DMS53 treated with DMSO at 0.1 percent for 48 hours (cell line): ENCODE data around the gene CDCA3.

Experiments used
- DNase-seq: peaks from one replicate; lab custom pipeline; 2025; ENCODE audit not compliant: unreplicated experiment; lab: John Stamatoyannopoulos, UW

Gene CDCA3

DNA sequence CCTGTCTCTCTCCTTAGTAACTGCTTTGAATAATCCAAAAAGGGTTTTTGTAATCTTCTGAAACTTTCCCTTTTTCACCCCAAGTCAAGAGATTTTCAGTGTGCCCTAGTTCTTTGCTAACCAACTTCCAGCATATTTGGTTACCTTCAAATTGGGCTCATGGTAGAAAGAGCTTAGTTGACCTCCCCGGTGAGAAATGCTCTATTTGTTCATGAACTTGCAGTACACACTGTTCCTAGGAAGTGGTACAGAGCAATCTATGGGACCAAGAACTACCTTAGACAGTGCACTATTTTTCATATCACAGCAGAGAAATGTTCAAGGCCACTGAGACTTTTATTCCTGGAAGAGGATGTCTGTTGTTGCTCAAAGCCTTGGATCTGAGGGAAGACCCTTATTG lies 2.5 kb upstream of the CDCA3 start:
- DNase-seq, result no peak

DNA sequence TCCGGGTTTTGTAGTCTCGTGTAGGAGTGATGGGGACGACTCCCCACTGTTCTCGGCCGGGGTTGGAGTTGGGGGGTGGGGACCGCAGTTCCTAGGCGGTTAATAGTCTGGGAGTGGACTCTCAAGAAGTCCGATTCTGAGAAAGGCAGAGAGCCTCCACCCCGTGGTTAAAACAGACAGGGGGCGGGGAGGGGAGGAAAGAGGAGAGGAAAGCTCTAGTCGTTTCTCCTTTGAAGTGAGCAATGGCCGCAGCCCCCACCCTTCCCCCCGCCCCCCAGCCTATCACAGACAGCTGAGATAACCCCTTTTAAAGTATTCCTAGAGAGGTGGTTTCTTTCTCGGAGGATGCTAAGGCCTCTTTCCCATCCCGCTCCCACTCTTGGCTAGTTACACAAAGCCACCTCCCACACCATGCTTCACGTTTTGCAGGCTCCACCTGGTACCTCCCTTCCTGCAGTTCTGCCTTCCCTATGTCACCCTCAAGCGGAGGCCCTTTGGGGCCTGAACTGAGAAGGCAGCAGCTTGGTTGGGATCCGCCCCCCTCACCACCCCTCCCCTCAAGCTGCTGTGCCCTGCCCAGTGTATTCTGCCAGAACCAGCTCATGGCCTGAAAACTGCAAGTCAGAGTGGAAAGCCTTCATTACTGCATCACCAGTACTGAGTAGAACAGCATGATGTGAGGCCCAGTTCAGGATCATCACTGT lies 1.7 kb upstream of the CDCA3 start:
- DNase-seq, result peak; percentile 52

DNA sequence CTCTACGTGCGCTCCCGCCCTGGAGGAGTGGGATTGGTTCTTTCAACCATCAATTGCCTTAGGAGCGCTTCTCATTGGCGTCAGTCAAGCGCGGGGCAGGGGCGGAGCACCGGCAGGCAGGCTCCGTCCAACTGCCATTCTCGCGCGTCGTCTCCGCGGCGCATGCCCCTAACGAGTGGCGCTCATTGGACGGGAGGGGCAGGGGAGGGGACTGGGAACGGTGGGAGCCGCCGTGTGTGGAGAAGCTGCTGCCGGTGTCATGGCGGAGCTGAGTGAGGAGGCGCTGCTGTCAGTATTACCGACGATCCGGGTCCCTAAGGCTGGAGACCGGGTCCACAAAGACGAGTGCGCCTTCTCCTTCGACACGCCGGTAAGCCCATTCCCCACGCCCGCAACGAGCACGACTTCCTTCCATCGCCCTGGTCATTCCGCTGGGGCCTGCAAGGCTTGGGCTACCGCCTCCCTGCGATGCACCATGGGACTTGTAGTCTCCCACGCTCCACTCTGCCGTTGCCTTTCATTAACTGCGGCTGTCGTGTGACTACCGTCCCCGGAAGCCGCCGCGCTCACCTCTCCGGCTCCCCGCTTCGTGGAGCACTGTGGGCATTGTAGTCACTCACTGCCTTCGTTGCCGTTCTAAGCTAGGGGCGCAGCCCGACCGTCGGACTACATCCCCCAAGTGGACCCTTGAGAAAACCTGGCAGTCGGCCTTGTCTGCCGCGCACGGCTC lies 1.0 kb upstream of the CDCA3 start, which contains the start of gene USP5:
Gene USP5, plus strand, starts transcription at position 230 of the 730 bp plus-strand sequence. Its CDS starts 30 bp downstream, at position 260.
- DNase-seq, result peak; percentile 100

DNA sequence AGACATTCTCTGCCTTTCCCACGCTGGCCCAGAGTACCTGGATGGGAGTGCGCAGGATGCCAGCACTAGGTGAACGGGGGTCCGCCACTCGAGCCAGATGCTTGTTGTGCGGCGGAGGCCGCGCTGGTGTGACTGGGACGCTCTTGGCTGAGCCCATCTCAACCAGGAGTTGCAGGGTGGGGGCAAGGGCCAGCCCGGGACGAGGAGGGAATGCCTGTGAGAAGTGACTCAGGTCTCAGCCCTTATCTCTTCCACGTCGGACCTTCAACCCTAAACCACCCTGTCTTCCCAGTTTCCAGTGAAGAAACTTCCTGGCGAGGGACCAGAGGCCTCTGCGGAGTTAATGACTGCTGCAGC lies 312 bp downstream of the CDCA3 start:
- DNase-seq, result no peak

DNA sequence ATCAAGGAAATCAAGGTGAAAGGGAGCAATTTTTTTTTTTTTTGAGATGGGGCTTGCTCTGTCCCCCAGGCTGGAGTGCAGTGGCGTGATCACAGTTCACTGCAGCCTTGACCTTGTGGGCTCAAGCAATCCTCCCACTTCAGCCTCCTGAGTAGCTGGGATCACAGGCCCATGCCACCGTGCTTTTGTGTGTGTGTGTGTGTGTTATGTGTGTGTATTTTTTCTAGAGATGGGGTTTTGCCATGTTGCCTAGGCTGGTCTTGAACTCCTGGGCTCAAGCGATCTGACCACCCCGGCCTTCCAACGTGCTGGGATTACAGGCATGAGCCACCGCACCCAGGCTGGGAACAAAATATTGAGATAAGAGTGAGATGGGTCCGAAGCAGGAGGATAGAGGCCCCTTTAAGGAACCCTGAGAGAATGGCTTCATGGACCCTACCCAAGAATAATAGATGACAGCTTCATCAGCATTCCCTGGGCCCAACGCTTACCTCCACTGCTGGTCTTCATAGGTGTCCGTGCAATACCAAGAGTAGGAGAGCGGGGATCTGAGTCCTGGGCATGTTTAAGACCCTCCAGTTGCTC lies 1.0 kb downstream of the CDCA3 start:
- no peak for DNase-seq

DNA sequence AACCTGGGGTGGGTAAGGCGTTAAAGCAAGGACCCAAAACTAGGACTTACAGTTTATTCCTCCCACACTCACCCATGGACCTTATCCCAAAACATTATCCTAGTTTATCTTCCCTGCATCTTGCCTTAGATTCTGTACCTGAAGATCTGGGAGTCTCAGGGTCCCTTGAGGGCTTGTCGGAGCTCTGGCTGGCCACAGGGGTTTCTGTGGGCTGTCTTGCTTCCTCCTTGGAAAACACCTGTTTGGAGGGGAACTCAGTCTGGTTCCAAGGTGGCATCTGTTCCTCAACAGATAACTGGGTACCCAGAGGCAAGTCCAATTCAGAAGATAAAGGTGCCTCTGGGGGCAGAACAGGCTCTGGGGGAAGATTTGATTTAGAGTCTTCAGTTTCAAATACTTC lies 1.7 kb downstream of the CDCA3 start:
- DNase-seq, result no peak

DNA sequence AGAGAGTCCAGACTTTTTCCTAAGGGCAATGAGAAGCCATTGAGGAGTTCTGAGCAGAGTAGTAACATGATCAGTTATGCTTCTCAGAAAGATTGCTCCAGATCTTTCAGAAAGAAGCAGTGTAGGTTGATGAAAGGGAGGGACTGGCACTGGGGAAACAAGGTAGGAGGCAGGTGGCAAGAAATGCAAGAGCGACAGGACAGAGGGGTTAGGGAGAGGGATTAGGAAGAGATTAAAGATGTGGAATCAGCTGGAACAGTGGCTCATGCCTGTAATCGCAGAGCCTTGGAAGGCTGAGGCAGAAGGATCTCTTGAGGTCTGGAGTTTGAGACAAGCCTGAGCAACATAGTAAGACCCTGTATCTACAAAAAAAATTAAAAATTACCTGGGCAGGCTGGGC lies 3.4 kb downstream of the CDCA3 start:
- DNase-seq, result no peak

DNA sequence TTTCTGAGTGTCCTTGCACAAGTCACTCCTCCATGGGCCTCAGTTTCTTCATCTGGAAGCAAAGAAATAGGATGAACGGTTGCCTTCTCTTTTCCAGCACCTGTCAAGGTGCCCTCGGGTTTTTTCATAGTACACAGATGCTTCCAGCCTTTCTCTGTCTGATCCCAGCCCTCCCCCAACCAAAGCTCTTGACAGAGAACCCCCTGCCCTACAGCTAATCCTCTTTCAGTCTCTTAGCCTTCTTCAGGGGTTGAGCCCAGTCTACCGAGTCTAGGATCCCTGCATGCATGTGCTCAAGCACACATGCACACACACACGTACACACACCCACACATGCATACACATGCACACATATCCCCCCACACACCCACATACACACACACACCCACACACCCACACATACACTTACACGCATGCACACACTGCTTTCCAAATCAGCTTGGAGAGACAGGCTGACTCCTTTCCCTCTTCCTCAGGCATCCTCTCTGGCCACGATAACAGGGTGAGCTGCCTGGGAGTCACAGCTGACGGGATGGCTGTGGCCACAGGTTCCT lies 4.7 kb downstream of the CDCA3 start:
- DNase-seq, result no peak

DNA sequence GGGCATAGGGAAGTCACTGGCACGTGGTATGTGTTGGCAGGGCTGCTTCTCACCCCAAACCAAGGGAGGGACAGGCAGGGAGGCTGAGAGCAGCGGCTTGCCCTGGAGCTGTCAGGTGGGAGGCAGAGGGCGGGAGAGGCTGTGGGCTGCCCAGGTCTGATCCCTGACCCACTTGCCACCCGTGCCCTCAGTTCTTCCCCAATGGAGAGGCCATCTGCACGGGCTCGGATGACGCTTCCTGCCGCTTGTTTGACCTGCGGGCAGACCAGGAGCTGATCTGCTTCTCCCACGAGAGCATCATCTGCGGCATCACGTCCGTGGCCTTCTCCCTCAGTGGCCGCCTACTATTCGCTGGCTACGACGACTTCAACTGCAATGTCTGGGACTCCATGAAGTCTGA lies 5.7 kb downstream of the CDCA3 start:
- DNase-seq, result no peak

DNA sequence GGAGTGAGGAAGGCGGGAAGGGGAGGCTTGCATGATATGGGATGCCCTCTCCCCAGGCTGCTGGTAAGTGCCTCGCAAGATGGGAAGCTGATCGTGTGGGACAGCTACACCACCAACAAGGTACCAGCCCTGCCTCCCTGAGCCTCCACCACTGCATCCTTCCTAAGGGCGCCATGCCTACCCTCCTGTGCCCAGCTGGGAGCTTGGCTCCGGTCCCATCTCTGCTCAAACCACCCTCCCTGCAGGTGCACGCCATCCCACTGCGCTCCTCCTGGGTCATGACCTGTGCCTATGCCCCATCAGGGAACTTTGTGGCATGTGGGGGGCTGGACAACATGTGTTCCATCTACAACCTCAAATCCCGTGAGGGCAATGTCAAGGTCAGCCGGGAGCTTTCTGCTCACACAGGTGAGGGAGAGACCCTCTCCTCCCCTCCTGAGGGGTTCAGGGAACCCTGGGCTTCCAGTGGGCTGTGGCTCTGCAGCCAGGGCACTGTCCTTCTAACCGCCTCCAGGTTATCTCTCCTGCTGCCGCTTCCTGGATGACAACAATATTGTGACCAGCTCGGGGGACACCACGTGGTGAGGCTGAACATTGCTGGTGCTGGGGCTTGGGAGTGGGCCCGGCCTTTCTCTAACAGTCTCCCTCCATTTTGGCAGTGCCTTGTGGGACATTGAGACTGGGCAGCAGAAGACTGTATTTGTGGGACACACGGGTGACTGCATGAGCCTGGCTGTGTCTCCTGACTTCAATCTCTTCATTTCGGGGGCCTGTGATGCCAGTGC lies 7.8 kb downstream of the CDCA3 start:
- DNase-seq, result no peak

DNA sequence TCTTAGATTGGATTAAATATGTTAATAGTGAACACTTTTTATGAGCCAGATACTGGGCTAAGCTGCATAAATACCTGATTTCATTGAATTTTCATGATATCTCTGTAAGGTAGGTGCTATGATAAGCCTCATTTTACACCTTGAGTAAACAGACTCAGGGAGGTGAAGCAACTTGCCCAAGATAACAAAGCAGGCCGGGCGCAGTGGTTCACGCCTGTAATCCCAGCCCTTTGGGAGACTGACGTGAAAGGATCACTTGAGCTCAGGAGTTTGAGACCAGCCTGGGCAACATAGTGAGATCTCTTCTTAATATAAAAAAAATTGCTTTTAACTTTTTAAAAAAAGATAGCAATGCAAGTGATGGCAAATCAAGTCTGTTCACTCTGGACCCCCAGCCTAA lies 9.0 kb downstream of the CDCA3 start:
- no peak for DNase-seq

DNA sequence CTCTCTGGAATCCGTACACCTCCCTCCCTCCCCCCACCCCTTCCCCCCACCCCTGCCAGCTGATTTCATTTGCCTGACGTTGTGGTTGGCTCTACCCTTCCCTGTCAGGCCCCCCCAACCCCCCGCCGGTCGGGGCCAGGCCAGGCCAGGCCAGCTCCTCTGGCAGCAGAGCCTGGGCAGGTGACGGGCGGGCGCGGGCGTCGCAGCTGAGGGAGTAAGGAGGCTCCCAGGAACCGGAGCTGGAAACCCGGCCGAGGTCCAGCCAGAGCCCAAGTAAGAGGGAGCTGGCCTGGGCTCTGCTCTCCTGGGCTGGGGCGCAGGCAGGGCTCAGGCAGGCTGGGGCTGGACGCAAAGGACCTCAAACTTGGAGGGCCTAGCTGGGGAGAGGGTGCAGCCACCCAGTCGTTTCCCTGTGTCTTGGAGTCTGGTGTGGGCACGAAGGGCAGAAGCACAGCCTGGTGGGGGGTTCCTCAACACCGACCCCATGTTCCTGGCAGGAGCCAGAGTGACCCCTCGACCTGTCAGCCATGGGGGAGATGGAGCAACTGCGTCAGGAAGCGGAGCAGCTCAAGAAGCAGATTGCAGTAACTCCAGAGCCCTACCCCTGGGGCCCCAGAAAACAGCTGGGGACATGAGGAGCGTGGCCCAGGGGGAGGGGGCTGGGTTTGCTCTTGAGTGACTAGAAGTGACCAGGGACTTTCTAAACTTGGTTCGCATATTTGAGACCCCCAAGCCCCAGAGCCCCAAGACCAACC lies 10.1 kb downstream of the CDCA3 start, which contains the start of gene GNB3:
Gene GNB3, plus strand, starts transcription at position 165 of the 755 bp plus-strand sequence. Its CDS starts 363 bp downstream, at position 528.
- no peak for DNase-seq

DNA sequence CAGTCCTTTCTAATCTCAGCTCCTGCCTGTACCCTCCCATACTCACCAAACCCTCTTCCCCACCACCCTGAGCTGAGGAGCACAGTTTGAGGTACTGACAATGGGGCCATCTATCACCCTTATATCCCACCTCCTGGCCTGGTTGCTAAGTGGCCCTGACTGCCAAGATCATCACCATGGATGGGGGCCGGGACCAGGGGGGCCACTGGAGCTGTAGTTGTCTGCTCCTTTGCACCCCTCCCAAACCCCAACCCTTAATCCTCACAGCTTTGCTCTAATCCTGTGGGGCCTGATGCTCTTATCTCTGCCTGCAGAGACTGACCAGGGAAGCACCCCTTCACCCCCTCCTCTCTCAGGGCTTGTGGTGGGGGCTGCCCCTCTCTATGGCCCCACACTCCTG lies 10.8 kb downstream of the CDCA3 start:
- DNase-seq, result no peak

DNA sequence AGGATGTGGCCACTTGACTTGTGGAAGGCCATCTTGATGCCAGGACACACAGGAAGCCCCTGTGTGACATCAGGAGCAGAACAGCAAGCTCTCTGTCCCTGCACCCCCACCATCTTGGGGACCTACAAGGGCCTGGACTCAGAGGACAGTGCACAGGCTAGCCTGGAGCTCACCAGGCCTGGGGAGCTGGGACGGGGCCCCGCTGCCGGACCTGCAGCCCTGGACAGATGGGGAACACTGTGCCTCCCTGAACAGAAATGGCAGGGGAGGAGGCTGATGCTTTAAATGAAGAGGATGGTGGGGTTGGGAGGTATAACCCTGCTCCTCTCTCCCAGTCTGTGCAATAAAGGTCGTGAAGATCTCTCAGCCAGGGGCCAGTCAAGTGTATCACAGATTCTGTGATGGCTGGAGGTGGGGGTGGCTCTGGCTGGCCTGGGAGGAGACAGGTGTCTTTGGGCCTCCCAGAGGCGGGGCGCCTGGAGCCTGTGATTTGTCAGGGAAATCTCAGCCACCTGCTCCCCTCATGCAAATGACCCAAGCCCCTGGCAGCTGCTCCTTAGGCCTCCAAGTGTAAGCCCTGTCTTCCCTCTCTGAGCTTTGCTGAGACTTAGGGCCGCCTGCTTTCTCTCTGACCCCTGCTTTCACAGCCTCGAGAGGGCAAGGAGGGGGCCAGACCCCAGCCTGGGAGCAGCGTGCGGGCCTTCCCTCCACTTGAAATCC lies 11.4 kb downstream of the CDCA3 start:
- peak; percentile 78 for DNase-seq

DNA sequence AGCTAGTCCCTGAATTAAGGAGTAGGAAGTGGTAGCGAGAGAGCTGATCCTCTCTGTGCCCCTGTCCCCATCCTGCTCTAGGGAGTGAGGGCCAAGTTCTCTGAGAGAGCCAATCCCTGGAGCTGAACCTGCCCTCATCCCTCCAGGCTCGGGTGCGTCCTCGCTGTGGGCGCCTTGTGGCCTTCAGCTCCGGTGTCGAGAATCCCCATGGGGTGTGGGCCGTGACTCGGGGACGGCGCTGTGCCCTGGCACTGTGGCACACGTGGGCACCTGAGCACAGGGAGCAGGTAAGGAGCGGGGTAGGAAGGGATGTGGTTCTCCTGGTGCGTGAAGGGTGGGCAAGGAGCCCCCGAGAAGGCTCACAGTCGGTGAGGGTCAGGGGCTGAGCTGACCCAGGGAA lies 12.2 kb downstream of the CDCA3 start:
- no peak for DNase-seq

DNA sequence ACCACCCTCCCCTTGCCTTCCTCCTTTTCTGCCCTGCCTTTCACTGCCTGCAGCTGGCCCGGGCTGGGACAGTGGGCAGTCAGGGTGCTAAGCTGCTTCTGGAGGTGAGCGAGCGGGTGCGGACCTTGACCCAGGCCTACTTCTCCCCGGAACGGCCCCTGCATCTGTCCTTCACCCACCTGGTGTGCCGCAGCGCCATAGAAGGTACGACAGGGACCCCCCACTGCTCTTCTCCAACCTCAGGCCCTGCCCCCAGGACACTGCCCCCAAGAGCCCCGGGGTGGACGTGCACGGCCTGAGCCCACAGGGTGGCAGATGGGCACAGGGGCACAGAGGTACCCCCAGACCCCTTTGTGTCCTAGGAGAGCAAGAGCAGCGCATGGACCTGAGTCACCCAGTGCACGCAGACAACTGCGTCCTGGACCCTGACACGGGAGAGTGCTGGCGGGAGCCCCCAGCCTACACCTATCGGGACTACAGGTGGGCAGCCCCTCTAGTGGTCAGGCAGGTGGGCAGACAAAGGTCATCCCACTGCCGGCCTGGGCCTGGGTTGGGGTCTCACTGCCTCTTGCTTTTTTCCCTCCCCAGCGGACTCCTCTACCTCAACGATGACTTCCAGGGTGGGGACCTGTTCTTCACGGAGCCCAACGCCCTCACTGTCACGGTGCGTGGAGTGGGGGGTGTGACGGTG lies 13.6 kb downstream of the CDCA3 start:
- DNase-seq, result no peak

DNA sequence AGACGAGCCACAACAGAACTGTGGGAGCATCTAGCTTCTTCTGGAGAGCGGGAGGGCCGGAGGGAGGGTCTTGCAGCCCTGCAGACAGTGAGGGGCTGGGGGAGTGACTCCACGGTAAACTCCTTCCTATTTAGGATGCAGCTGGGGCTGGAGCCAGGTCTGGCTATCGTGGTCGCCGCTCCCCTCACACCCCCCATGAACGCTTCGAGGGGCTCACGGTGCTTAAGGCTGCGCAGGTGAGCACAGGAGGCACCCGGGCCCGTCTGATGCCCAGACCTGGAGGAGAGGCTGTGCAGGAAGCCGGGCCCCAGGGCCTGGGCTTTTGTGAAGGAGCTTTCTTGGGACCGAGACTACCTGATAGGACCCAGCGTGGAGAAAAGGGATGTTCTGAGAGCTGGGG lies 14.2 kb downstream of the CDCA3 start:
- no peak for DNase-seq

DNA sequence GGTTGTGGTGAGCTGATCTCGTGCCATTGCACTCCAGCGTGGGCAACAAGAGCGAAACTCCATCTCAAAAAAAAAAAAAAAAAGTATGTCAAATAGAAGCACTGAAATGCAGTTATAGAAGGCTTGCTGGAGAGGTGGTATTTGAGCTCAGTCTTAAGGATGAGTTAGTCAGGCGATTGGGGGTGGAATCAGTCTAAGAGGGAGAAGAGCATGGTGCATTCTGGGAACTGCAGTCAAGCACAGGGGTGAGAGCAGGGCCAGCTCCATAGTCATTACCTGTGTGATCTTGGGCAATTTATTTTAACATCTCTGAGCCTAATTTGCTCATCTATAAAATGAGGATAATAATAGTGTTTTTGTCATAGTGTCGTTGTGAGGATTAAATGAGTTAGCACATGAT lies 16.2 kb downstream of the CDCA3 start:
- DNase-seq, result no peak

DNA sequence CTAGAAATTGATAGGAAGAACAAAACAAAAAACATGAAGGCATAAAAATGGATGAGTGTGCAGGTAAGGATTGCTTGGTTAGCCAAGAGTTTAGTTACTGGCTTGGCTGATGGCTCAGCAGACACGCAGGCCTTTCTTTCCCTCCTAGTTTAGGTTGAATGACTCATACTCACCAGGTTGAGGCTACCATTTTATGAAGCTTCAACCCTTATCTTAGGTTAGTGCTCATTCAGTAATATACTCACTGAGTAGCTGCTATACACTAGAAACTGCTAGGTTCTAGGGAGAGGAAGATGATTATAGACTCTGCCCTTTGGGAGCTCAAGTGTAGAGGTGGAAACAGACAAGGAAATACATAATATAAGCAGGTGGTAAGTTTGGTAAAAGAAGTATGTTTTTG lies 16.8 kb downstream of the CDCA3 start:
- DNase-seq, result no peak
